ENCODE measurements around the gene RPUSD1.

DNA sequence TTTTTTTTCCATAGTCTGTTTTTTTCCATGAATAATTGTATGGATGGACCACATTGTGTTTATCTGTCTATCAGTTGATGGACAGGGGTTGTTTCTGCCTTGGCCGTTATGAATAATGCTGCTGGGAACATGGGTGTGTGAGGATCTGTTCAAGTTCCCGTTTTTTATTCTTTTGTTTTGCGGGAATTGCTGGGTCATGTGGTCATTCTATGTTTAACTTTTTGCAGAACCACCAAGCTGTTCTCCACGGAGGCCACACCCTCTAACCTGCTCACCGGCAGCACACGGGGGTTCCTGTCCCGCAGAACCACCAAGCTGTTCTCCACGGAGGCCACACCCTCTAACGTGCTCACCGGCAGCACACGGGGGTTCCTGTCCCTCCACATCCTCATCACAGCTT lies 33.5 kb downstream of the RPUSD1 start:
- TF ChIP-seq GATA3 (IDR thresholded peaks at IDR 0.05; ENCODE audit: low read depth, low read length) (no peak), GATA2 (IDR thresholded peaks at IDR 0.05; ENCODE audit: low read depth, low read length) (no peak)
